ENCODE data around the gene LRRC4C.

- no peak for TF ChIP-seq CTCF (IDR thresholded peaks at IDR 0.05)
- no peak for TF ChIP-seq POLR2A (IDR thresholded peaks at IDR 0.05)
- no peak for TF ChIP-seq EP300 (IDR thresholded peaks at IDR 0.05)
- TF ChIP-seq POLR2AphosphoS5 (IDR thresholded peaks at IDR 0.05): no peak
These were observed 776.4 kb downstream of the LRRC4C start for GRCh38 chr11:40683010-40683409.

Data from gastroesophageal sphincter (tissue), 3 donors.